GM19452 (cell line): ENCODE data around the gene TUBB6.
A peak's percentile ranks its signal among the peaks of the same experiment; 100 is the strongest.

Experiments
- ATAC-seq: cut with Tn5 transposase; IDR thresholded peaks from one replicate; pipeline ENCODE4 v1.9.1; 2021; ENCODE audit not compliant: unreplicated experiment

The TUBB6 gene

GRCh38 chr18:12307701-12308385 lies at the start of gene TUBB6:
TUBB6 (plus strand) TSS chr18:12308241; CDS start chr18:12308293, 52 bp downstream.
- peak; percentile 65 for ATAC-seq

- no peak for ATAC-seq
Observed at GRCh38 chr18:12258719-12259705, 49.0 kb upstream of the TUBB6 start.

- no peak for ATAC-seq
Observed at GRCh38 chr18:12262748-12263147, 45.3 kb upstream of the TUBB6 start.

- ATAC-seq = no peak
Observed at GRCh38 chr18:12264864-12265263, 43.2 kb upstream of the TUBB6 start.

- ATAC-seq = peak; percentile 80
Observed at GRCh38 chr18:12271376-12272235, 36.4 kb upstream of the TUBB6 start.

- ATAC-seq = no peak
Observed at GRCh38 chr18:12274793-12275192, 33.2 kb upstream of the TUBB6 start.

GRCh38 chr18:12276736-12277554 lies 31.1 kb upstream of the TUBB6 start:
- ATAC-seq = no peak

GRCh38 chr18:12278215-12278671 lies 29.8 kb upstream of the TUBB6 start:
- no peak for ATAC-seq

GRCh38 chr18:12278741-12279682 lies 29.0 kb upstream of the TUBB6 start:
- ATAC-seq = no peak

GRCh38 chr18:12279781-12280531 lies 28.1 kb upstream of the TUBB6 start:
- ATAC-seq = no peak

GRCh38 chr18:12281861-12282260 lies 26.2 kb upstream of the TUBB6 start:
- ATAC-seq = no peak

- ATAC-seq = no peak
Observed at GRCh38 chr18:12282442-12283039, 25.5 kb upstream of the TUBB6 start.

- ATAC-seq = no peak
Observed at GRCh38 chr18:12283256-12283655, 24.8 kb upstream of the TUBB6 start.

- no peak for ATAC-seq
Observed at GRCh38 chr18:12283666-12284065, 24.4 kb upstream of the TUBB6 start.

- ATAC-seq = no peak
Observed at GRCh38 chr18:12287131-12287681, 20.8 kb upstream of the TUBB6 start.

GRCh38 chr18:12287684-12288402 lies 20.2 kb upstream of the TUBB6 start:
- no peak for ATAC-seq

GRCh38 chr18:12288403-12288755 lies 19.7 kb upstream of the TUBB6 start:
- ATAC-seq = no peak
